ENCODE measurements around the gene RBPMS2. TPM values are rescaled to one million over a fixed set of nuclear protein-coding genes. Genes with fewer than 3 reads are reported as not detected.

Gene RBPMS2
- total and polyA plus RNA-seq, 2 of the 8 experiments (the other 6 are each of a cell fraction or from before 2014, with no cell fraction given): 55.8 to 238 TPM

DNA sequence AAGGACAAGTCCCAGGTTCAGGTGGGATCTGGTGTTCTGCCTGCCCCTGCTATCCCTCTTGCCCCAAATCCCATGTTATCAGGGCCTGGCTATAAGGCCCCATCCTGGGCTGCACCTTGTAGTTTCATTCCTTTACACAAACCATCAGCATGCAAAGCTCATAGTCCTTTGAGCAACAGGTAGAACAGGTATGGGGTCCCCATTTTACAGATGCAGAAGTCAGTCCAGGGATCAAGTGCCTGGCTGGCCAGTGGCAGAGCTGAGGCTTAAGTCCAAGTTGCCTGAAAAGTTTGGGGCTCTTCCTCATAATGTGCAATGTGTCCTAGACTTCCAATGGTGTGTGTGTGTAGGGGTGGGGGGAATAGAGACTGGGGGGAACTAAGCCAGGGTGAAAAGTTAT, 11.9 kb downstream of the RBPMS2 start:
- no peak overlapping the region for H3K14ac ChIP-seq (ENCODE audit: insufficient read length)
- TF ChIP-seq, protein P1, sequence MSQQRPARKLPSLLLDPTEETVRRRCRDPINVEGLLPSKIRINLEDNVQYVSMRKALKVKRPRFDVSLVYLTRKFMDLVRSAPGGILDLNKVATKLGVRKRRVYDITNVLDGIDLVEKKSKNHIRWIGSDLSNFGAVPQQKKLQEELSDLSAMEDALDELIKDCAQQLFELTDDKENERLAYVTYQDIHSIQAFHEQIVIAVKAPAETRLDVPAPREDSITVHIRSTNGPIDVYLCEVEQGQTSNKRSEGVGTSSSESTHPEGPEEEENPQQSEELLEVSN (IDR thresholded peaks at IDR 0.05): no peak
- TF ChIP-seq EP300 (IDR thresholded peaks at IDR 0.05; ENCODE audit: borderline replicate concordance in 1 of 2, low read depth in 2 of 2, low read length in 2 of 2) (no peak), GABPA (IDR thresholded peaks at IDR 0.05; ENCODE audit: borderline replicate concordance, insufficient read depth, low read length) (no peak), SP1 (IDR thresholded peaks at IDR 0.05; ENCODE audit: low read depth, low read length) (no peak), CTBP2 (IDR thresholded peaks at IDR 0.05; ENCODE audit: borderline replicate concordance, insufficient read depth, insufficient read length, low read length) (no peak), BRCA1 (IDR thresholded peaks at IDR 0.05; ENCODE audit: low read depth, low read length) (no peak), CBX8 (IDR thresholded peaks at IDR 0.05; ENCODE audit: borderline replicate concordance, low read depth, low read length) (no peak), RNF2 (IDR thresholded peaks at IDR 0.05; ENCODE audit: borderline replicate concordance, low read depth, low read length, missing control alignments, poor library complexity, severe bottlenecking) (no peak), RBBP5 (IDR thresholded peaks at IDR 0.05; ENCODE audit: borderline replicate concordance, low read depth, low read length) (no peak), CTCF (IDR thresholded peaks at IDR 0.05; ENCODE audit: control extremely low read depth in 1 of 3, insufficient read depth in 1 of 3, low read depth in 1 of 3, low read length in 3 of 3) (no peak)

More for the DNA sequence above, 11.9 kb downstream of the RBPMS2 start:
- FAIRE-seq (no peak), DNase-seq (ENCODE audit: low read depth in 1 of 2, low spot score in 2 of 2) (no peak)
- H4K8ac ChIP-seq (ENCODE audit: extremely low read depth, insufficient read depth, low read length): no peak overlapping the region
- H3K56ac ChIP-seq (replicated peaks; ENCODE audit: insufficient read length, low read depth, low read length): no peak overlapping the region
- peaks cover 34 to 42% of the 10 kb centered on the region in 2 experiments for H4K20me1 ChIP-seq (replicated peaks in 1 of 2; ENCODE audit: control insufficient read depth in 1 of 2, insufficient read depth in 2 of 2, low read length in 2 of 2)
- peaks cover 0 to 35% (median 15%) of the 10 kb centered on the region in 4 experiments; a peak in 5 of 7 replicates for H3K4me1 ChIP-seq (replicated peaks in 1 of 4; ENCODE audit: control insufficient read depth in 3 of 4, insufficient read depth in 4 of 4, low read length in 3 of 4)
- no peak overlapping the region; a peak in 1 of 4 replicates for H3K4me2 ChIP-seq (ENCODE audit: insufficient read depth in 1 of 2, low read depth in 2 of 2, low read length in 2 of 2)
- H3K4ac ChIP-seq (replicated peaks; ENCODE audit: insufficient read length, low read depth, low read length): no peak overlapping the region
- H2BK15ac ChIP-seq (ENCODE audit: low read length): no peak overlapping the region
- H3K4me3 ChIP-seq (ENCODE audit: extremely low read depth in 1 of 4, insufficient read depth in 2 of 4, low read depth in 3 of 4, low read length in 4 of 4): no peak overlapping the region
- no peak overlapping the region for H2BK12ac ChIP-seq (ENCODE audit: low read depth, low read length)
- H3K79me2 ChIP-seq (ENCODE audit: control insufficient read depth in 1 of 2, insufficient read depth in 2 of 2, low read length in 2 of 2): peaks cover 67 to 99% of the 10 kb centered on the region in 2 experiments
- no peak overlapping the region for H4K91ac ChIP-seq (replicated peaks; ENCODE audit: insufficient read length, low read length)
- no peak overlapping the region for H3K27ac ChIP-seq (ENCODE audit: low read depth, low read length)
- peak overlapping the region; percentile 2; the same call in 1 of the 2 replicates for H2BK5ac ChIP-seq (ENCODE audit: low read depth, low read length)
- H3K36me3 ChIP-seq (ENCODE audit: control insufficient read depth in 2 of 4, insufficient read depth in 4 of 4, low read length in 3 of 4): peaks cover 0 to 12% (median 0%) of the 10 kb centered on the region in 4 experiments; a peak in 2 of 8 replicates
- H2BK20ac ChIP-seq (ENCODE audit: low read length): no peak overlapping the region
- ChIA-PET CTCF (ENCODE audit: partially characterized antibody) (interaction anchor here (1.3 to 46.3 kb wide), 7 partner anchors 8 to 323 kb away, joined by 3 to 883 read pairs (median 5); no protein-coding TSS in a partner anchor), POLR2A (ENCODE audit: partially characterized antibody) (interaction anchor here (0.6 to 6.1 kb wide), 15 partner anchors 9 to 963 kb away, joined by 3 to 51 read pairs (median 4); partner anchors contain the start of genes PIF1 and RBPMS2)
- H3K9ac ChIP-seq (replicated peaks in 1 of 4; ENCODE audit: extremely low read depth in 1 of 4, low read depth in 3 of 4, low read length in 3 of 4): no peak overlapping the region
- peaks cover 14% of the 10 kb centered on the region for H3K79me1 ChIP-seq (ENCODE audit: low read depth, low read length)
- H3K23ac ChIP-seq (ENCODE audit: insufficient read length): no peak overlapping the region
- no peak overlapping the region for H2BK120ac ChIP-seq (replicated peaks; ENCODE audit: low read depth, low read length)
- no peak overlapping the region for H2AFZ ChIP-seq (ENCODE audit: low read length)
- H3K27me3 ChIP-seq (replicated peaks in 1 of 4; ENCODE audit: control insufficient read depth in 3 of 4, extremely low read depth in 1 of 4, insufficient read depth in 3 of 4, low read length in 3 of 4): no peaks in the 10 kb centered on the region
- H4K5ac ChIP-seq (ENCODE audit: insufficient read length, low read depth, low read length): no peak overlapping the region
- no peak overlapping the region for H3K18ac ChIP-seq (ENCODE audit: extremely low read depth, low read length)
- H3K9me3 ChIP-seq (ENCODE audit: insufficient read depth in 2 of 2, low read depth in 1 of 2, low read length in 1 of 2): no peaks in the 10 kb centered on the region
- peaks cover 2% of the 10 kb centered on the region; the same call in 1 of the 2 replicates for H3K23me2 ChIP-seq (ENCODE audit: low read depth, low read length)
- no peak overlapping the region for H2AK5ac ChIP-seq (ENCODE audit: low read depth, low read length)

All from H1 (cell line).